ENCODE data around the gene VAMP1.
"Not testable (repeated sequence)": the region's sequence is repeated elsewhere in the genome, so short reads cannot be mapped to it uniquely, and the experiment has no call there.

VAMP1 gene

DNA sequence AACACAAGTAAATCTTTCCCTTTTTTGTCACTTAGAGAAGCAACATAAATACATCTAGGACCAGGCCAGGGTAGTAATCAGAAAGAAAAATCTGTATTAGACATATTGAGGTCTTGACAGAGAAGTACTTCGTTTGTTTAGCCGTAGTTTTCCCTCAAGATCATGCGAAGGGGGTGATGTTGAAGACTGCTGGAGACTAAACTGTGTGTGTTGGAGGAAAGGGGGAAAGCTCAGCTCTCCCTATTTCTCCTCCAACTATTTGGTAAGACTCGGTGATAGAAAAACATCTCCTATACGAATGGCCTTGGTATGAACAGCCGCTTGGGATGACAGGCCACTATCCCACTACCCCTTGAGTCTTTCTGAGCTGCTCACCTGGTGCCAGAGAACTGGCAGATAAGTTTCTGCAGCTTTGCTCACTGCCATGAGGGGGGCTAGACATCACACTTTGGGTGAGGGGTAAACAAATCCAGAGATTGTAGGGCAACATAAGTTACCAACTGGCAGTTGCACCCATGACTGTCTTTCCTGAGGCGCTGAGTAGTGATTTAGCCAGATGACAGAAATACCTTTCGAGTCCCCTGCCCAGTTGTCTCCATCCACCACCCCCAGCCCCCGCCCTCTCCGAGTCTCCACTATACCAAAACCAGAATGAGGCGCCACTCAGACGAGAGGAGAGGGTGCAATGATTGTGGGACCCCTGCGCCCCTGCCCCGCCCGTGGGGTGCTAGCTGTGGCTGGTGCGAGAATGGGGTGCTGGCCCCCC, 685 bp downstream of the VAMP1 start:
- peaks cover 12% of the 10 kb centered on the region; the same call in 1 of the 2 replicates for H3K4me1 ChIP-seq (ENCODE audit: low read length)
- H4K20me1 ChIP-seq (ENCODE audit: insufficient read depth, low read length) = peaks cover 6% of the 10 kb centered on the region; the same call in 1 of the 2 replicates
- peak overlapping the region; percentile 74 for H3K4me2 ChIP-seq (ENCODE audit: low read length)
- no peaks in the 10 kb centered on the region for H3K9me3 ChIP-seq (ENCODE audit: insufficient read depth, low read length)
- H3K36me3 ChIP-seq (replicated peaks; ENCODE audit: low read depth, low read length) = peaks cover 9% of the 10 kb centered on the region
- no peaks in the 10 kb centered on the region for H3K79me2 ChIP-seq (ENCODE audit: low read length)
- 0 out of 2 replicates have a peak, but pooled peaks cover 3% of the 10 kb centered on the region for H3K27me3 ChIP-seq (ENCODE audit: low read depth, low read length)
- no peak for TF ChIP-seq EZH2phosphoT487 (IDR thresholded peaks at IDR 0.05; ENCODE audit: low read depth)
- TF ChIP-seq, protein P1, sequence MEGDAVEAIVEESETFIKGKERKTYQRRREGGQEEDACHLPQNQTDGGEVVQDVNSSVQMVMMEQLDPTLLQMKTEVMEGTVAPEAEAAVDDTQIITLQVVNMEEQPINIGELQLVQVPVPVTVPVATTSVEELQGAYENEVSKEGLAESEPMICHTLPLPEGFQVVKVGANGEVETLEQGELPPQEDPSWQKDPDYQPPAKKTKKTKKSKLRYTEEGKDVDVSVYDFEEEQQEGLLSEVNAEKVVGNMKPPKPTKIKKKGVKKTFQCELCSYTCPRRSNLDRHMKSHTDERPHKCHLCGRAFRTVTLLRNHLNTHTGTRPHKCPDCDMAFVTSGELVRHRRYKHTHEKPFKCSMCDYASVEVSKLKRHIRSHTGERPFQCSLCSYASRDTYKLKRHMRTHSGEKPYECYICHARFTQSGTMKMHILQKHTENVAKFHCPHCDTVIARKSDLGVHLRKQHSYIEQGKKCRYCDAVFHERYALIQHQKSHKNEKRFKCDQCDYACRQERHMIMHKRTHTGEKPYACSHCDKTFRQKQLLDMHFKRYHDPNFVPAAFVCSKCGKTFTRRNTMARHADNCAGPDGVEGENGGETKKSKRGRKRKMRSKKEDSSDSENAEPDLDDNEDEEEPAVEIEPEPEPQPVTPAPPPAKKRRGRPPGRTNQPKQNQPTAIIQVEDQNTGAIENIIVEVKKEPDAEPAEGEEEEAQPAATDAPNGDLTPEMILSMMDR (IDR thresholded peaks at IDR 0.05; ENCODE audit: low read depth, low read length) = no peak
- H3K4me3 ChIP-seq (ENCODE audit: low read length) = peak overlapping the region; percentile 83
- H3K9ac ChIP-seq (ENCODE audit: low read length) = peak overlapping the region; percentile 65
- H2AFZ ChIP-seq (ENCODE audit: low read depth, low read length) = peak overlapping the region; percentile 50
- H3K27ac ChIP-seq (ENCODE audit: low read length) = peak overlapping the region; percentile 70

DNA sequence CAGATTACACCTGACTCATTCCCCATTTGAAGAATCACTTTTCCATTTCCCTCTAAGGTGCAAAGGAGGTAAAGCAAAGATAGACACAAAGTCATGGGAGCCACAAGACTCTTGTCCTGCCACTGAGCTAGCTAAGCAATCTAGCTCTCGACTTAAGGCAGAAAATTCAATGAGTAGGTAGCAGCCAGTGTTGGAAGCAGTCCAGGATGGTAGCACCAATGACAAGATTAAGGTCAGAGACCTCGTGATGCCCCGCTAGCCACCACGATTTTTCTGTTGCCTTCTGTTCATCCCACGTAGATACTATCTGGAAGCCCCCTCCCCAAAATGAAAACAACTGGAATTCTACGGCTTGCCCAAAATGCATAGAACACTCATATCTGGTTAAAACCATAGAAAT, 1.4 kb downstream of the VAMP1 start:
- no peak overlapping the region for H2AFZ ChIP-seq (ENCODE audit: low read depth, low read length)
- H4K20me1 ChIP-seq (ENCODE audit: insufficient read depth, low read length) = peaks cover 6% of the 10 kb centered on the region; the same call in 1 of the 2 replicates
- H3K4me2 ChIP-seq (ENCODE audit: low read length) = peak overlapping the region; percentile 74
- no peak overlapping the region for H3K9ac ChIP-seq (ENCODE audit: low read length)
- peaks cover 16% of the 10 kb centered on the region for H3K36me3 ChIP-seq (replicated peaks; ENCODE audit: low read depth, low read length)
- H3K27me3 ChIP-seq (ENCODE audit: low read depth, low read length) = 0 out of 2 replicates have a peak, but pooled peaks cover 3% of the 10 kb centered on the region
- H3K27ac ChIP-seq (ENCODE audit: low read length) = no peak overlapping the region
- H3K79me2 ChIP-seq (ENCODE audit: low read length) = no peaks in the 10 kb centered on the region
- H3K4me3 ChIP-seq (ENCODE audit: low read length) = no peak overlapping the region
- no peaks in the 10 kb centered on the region for H3K9me3 ChIP-seq (ENCODE audit: insufficient read depth, low read length)
- peaks cover 12% of the 10 kb centered on the region; the same call in 1 of the 2 replicates for H3K4me1 ChIP-seq (ENCODE audit: low read length)
- TF ChIP-seq, protein P1 (IDR thresholded peaks at IDR 0.05; ENCODE audit: low read depth, low read length) = no peak
- TF ChIP-seq EZH2phosphoT487 (IDR thresholded peaks at IDR 0.05; ENCODE audit: low read depth) = no peak

DNA sequence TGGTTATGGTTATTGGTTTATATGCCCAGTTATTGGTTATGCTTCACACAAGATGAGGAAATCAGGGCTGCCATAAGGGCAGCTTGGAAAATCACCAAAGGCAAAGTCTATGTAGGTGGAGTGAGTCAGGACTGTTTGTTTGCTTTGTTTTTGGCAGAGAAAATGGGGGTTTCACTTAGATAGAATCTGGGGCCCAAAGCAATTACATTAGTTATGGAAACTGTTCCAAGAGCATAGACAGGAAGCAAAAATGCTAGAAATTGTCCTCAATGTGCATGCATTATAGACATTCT, 2.2 kb downstream of the VAMP1 start:
- Histone ChIP-seq H3K9ac (ENCODE audit: low read length) (no peak overlapping the region), H3K9me3 (ENCODE audit: insufficient read depth, low read length) (no peaks in the 10 kb centered on the region), H3K79me2 (ENCODE audit: low read length) (no peaks in the 10 kb centered on the region), H2AFZ (ENCODE audit: low read depth, low read length) (no peak overlapping the region), H4K20me1 (ENCODE audit: insufficient read depth, low read length) (peaks cover 6% of the 10 kb centered on the region; the same call in 1 of the 2 replicates), H3K4me2 (ENCODE audit: low read length) (no peak overlapping the region), H3K36me3 (replicated peaks; ENCODE audit: low read depth, low read length) (peaks cover 20% of the 10 kb centered on the region), H3K4me1 (ENCODE audit: low read length) (peaks cover 12% of the 10 kb centered on the region; the same call in 1 of the 2 replicates), H3K27ac (ENCODE audit: low read length) (no peak overlapping the region), H3K27me3 (ENCODE audit: low read depth, low read length) (0 out of 2 replicates have a peak, but pooled peaks cover 3% of the 10 kb centered on the region), H3K4me3 (ENCODE audit: low read length) (no peak overlapping the region)
- TF ChIP-seq, protein P1 (IDR thresholded peaks at IDR 0.05; ENCODE audit: low read depth, low read length) = no peak
- no peak for TF ChIP-seq EZH2phosphoT487 (IDR thresholded peaks at IDR 0.05; ENCODE audit: low read depth)

DNA sequence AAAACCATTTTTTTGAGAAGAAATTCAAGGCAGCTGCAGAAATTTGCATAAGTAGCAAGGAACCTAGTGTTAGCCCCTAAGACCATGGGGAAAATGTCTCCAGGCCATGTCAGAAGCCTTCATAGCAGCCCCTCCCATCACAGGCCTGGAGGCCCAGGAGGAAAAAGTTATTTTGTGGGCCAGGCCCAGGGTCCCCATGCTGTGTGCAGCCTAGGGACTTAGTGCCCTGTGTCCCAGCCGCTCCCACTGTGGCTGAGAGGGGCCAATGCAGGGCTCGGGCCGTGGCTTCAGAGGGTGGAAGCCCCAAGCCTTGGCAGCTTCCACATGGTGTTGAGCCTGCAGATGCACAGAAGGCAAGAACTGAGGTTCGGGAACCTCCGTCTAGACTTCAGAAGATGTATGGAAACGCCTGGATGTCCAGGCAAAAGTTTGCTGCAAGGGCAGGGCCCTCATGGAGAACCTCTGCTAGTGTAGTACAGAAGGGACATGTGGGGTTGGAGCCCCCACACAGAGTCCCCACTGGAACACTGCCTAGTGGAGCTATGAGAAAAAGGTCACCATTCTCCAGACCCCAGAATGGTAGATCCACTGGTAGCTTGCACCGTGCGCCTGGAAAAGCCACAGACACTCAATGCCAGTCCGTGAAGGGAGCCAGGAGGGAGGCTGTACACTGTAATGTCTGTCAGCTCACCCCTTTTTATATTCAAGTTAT, 2.8 kb downstream of the VAMP1 start:
- H3K27ac ChIP-seq (ENCODE audit: low read length); H4K20me1 ChIP-seq (ENCODE audit: insufficient read depth, low read length); H3K9me3 ChIP-seq (ENCODE audit: insufficient read depth, low read length); H3K9ac ChIP-seq (ENCODE audit: low read length); H3K4me2 ChIP-seq (ENCODE audit: low read length); H2AFZ ChIP-seq (ENCODE audit: low read depth, low read length); H3K27me3 ChIP-seq (ENCODE audit: low read depth, low read length); H3K4me3 ChIP-seq (ENCODE audit: low read length); H3K79me2 ChIP-seq (ENCODE audit: low read length): not testable (repeated sequence)
- Histone ChIP-seq H3K4me1 (ENCODE audit: low read length) (peaks cover 12% of the 10 kb centered on the region; the same call in 1 of the 2 replicates), H3K36me3 (replicated peaks; ENCODE audit: low read depth, low read length) (peaks cover 24% of the 10 kb centered on the region)

DNA sequence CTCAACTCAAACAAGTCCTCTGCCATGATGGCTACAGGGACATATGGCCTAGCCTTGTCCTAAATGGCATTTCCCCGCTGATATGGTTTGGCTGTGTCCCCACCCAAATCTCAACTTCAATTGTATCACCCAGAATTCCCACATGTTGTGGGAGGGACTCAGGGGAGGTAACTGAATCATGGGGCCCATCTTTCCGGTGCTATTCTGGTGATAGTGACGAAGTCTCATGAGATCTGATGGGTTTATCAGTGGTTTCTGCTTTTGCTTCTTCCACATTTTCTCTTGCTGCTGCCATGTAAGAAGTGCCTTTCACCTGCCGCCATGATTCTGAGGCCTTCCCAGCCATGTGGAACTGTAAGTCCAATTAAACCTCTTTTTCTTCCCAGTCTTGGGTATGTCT, 3.7 kb downstream of the VAMP1 start:
- H3K4me3 ChIP-seq (ENCODE audit: low read length); H2AFZ ChIP-seq (ENCODE audit: low read depth, low read length); H3K27ac ChIP-seq (ENCODE audit: low read length); H4K20me1 ChIP-seq (ENCODE audit: insufficient read depth, low read length); H3K79me2 ChIP-seq (ENCODE audit: low read length); H3K9me3 ChIP-seq (ENCODE audit: insufficient read depth, low read length); H3K27me3 ChIP-seq (ENCODE audit: low read depth, low read length); H3K9ac ChIP-seq (ENCODE audit: low read length); H3K4me2 ChIP-seq (ENCODE audit: low read length): not testable (repeated sequence)
- Histone ChIP-seq H3K4me1 (ENCODE audit: low read length) (peaks cover 19% of the 10 kb centered on the region), H3K36me3 (replicated peaks; ENCODE audit: low read depth, low read length) (peaks cover 31% of the 10 kb centered on the region)

All from OCI-LY3 (cell line).